Measurements from ENCODE around the gene CHRNA7.

The CHRNA7 gene

GRCh38 chr15:32089851-32090359 is 59.6 kb downstream of the CHRNA7 start:
- DNase-seq (ENCODE audit: low read depth in 2 of 2): no peak

GRCh38 chr15:32091505-32092380 is 61.4 kb downstream of the CHRNA7 start:
- DNase-seq (ENCODE audit: low read depth in 2 of 2): no peak

- no peak for DNase-seq (ENCODE audit: low read depth in 2 of 2)
These were observed 65.9 kb downstream of the CHRNA7 start for GRCh38 chr15:32096213-32096612.

GRCh38 chr15:32096916-32097617 is 66.8 kb downstream of the CHRNA7 start:
- no peak for DNase-seq (ENCODE audit: low read depth in 2 of 2)

GRCh38 chr15:32098033-32098432 is 67.7 kb downstream of the CHRNA7 start:
- no peak for DNase-seq (ENCODE audit: low read depth in 2 of 2)

- DNase-seq (ENCODE audit: low read depth in 2 of 2): no peak
These were observed 68.9 kb downstream of the CHRNA7 start for GRCh38 chr15:32099097-32099785.

GRCh38 chr15:32099956-32100684 is 69.8 kb downstream of the CHRNA7 start:
- no peak for DNase-seq (ENCODE audit: low read depth in 2 of 2)

- DNase-seq (ENCODE audit: low read depth in 2 of 2): no peak
These were observed 74.0 kb downstream of the CHRNA7 start for GRCh38 chr15:32104061-32104995.

GRCh38 chr15:32105258-32106241 is 75.2 kb downstream of the CHRNA7 start:
- no peak for DNase-seq (ENCODE audit: low read depth in 2 of 2)

- DNase-seq (ENCODE audit: low read depth in 2 of 2): no peak
These were observed 76.4 kb downstream of the CHRNA7 start for GRCh38 chr15:32106401-32107381.

GRCh38 chr15:32107477-32108080 is 77.3 kb downstream of the CHRNA7 start:
- no peak for DNase-seq (ENCODE audit: low read depth in 2 of 2)

GRCh38 chr15:32108661-32109060 is 78.3 kb downstream of the CHRNA7 start:
- no peak for DNase-seq (ENCODE audit: low read depth in 2 of 2)

GRCh38 chr15:32112101-32112500 is 81.8 kb downstream of the CHRNA7 start:
- DNase-seq (ENCODE audit: low read depth in 2 of 2): no peak

GRCh38 chr15:32113224-32113623 is 82.9 kb downstream of the CHRNA7 start:
- no peak for DNase-seq (ENCODE audit: low read depth in 2 of 2)

- DNase-seq (ENCODE audit: low read depth in 2 of 2): no peak
These were observed 86.8 kb downstream of the CHRNA7 start for GRCh38 chr15:32117122-32117521.

GRCh38 chr15:32119286-32119685 is 89.0 kb downstream of the CHRNA7 start:
- DNase-seq (ENCODE audit: low read depth in 2 of 2): no peak

- DNase-seq (ENCODE audit: low read depth in 2 of 2): no peak
These were observed 89.5 kb downstream of the CHRNA7 start for GRCh38 chr15:32119694-32120330.

Measured in stimulated activated CD8-positive, alpha-beta memory T cell treated with anti-CD3 and anti-CD28 coated beads, Interleukin-7, amount 100 ng/mL, for 4 hours (primary cell).